Activated CD4-positive, alpha-beta T cell treated with anti-CD3 and anti-CD28 coated beads, Interleukin-2, amount 50 U/mL, for 48 hours (primary cell): Measurements from ENCODE around the gene MARCHF3.
"Not testable (repeated sequence)": the region's sequence is repeated elsewhere in the genome, so short reads cannot be mapped to it uniquely, and the experiment has no call there.

Experiments
- DNase-seq, 2 experiments: peaks; one replicate each; pipeline ENCODE4 v3.0.0-alpha.2; 2020

Gene MARCHF3

GRCh38 chr5:127011153-127011552, 19.2 kb downstream of the MARCHF3 start:
- DNase-seq, result no peak

- no peak for DNase-seq
These were observed 20.0 kb downstream of the MARCHF3 start for GRCh38 chr5:127010362-127010761.

GRCh38 chr5:127009784-127010183, 20.6 kb downstream of the MARCHF3 start:
- DNase-seq, result no peak

- no peak for DNase-seq
These were observed 21.9 kb downstream of the MARCHF3 start for GRCh38 chr5:127008300-127008975.

GRCh38 chr5:127007522-127007921, 22.8 kb downstream of the MARCHF3 start:
- no peak for DNase-seq

GRCh38 chr5:127006744-127007143, 23.6 kb downstream of the MARCHF3 start:
- no peak for DNase-seq

- DNase-seq, result not testable (repeated sequence)
These were observed 25.1 kb downstream of the MARCHF3 start for GRCh38 chr5:127005282-127005681.

GRCh38 chr5:127004721-127005120, 25.6 kb downstream of the MARCHF3 start:
- DNase-seq, result no peak

- DNase-seq, result no peak
These were observed 26.4 kb downstream of the MARCHF3 start for GRCh38 chr5:127003798-127004495.

GRCh38 chr5:127002390-127002789, 28.0 kb downstream of the MARCHF3 start:
- DNase-seq, result no peak

- DNase-seq, result no peak
These were observed 28.6 kb downstream of the MARCHF3 start for GRCh38 chr5:127001621-127002296.

- DNase-seq, result no peak
These were observed 31.3 kb downstream of the MARCHF3 start for GRCh38 chr5:126998895-126999570.

GRCh38 chr5:126998201-126998631, 32.1 kb downstream of the MARCHF3 start:
- no peak for DNase-seq

GRCh38 chr5:126995689-126996088, 34.7 kb downstream of the MARCHF3 start:
- DNase-seq, result no peak

- DNase-seq, result no peak
These were observed 35.3 kb downstream of the MARCHF3 start for GRCh38 chr5:126995039-126995438.

GRCh38 chr5:126994485-126994884, 35.9 kb downstream of the MARCHF3 start:
- DNase-seq, result no peak

- peak; percentile 11 to 31 for DNase-seq
These were observed 42.3 kb downstream of the MARCHF3 start for GRCh38 chr5:126988021-126988569.

GRCh38 chr5:126987271-126987899, 43.0 kb downstream of the MARCHF3 start:
- DNase-seq, result no peak

- no peak for DNase-seq
These were observed 45.7 kb downstream of the MARCHF3 start for GRCh38 chr5:126984632-126985031.

- DNase-seq, result no peak
These were observed 46.5 kb downstream of the MARCHF3 start for GRCh38 chr5:126983874-126984266.

GRCh38 chr5:126982926-126983873, 47.2 kb downstream of the MARCHF3 start:
- DNase-seq, result no peak
